Measurements from ENCODE around the gene PCSK4.
"Not testable (repeated sequence)": the region's sequence is repeated elsewhere in the genome, so short reads cannot be mapped to it uniquely, and the experiment has no call there.

The PCSK4 gene

DNA sequence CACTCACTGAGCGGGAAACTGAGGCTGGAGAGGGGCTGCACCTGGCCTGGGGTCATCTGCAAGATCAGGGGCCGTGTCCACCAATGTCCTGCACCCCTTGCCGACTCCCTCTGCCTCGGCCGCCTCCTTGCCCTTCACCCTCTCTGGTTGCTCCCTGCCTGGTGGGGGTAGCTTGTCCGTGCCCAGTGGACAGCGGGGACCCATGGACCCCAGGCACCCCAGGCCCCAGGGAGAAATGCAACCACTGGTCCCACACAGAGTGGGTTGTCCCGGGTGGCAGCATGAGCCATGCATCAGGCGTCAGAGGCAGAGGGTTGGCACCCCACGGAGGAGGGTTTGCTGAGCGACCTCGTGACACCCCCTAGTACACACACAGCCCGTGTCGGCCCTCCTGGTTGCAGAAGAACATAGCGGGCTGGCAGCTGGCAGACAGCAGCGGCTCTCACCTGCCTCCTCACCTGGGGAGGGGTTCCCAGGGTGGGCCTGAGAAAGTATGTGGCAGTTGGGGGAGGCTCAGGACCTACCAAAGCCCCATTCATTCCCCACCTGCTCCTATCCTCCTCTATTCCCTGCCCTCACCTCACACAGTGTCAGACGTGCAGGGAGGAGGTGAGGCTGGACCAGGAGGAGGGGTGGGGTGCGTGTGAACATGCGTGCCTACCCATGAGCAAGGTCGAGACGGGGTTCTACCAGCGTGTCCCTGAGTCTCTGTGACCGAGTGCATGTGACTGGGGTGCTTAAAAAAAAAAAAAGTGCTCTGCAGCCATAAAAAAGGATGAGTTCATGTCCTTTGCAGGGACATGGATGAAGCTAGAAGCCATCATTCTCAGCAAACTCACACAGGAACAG is 14.0 kb upstream of the PCSK4 start:
- no peak for DNase-seq

DNA sequence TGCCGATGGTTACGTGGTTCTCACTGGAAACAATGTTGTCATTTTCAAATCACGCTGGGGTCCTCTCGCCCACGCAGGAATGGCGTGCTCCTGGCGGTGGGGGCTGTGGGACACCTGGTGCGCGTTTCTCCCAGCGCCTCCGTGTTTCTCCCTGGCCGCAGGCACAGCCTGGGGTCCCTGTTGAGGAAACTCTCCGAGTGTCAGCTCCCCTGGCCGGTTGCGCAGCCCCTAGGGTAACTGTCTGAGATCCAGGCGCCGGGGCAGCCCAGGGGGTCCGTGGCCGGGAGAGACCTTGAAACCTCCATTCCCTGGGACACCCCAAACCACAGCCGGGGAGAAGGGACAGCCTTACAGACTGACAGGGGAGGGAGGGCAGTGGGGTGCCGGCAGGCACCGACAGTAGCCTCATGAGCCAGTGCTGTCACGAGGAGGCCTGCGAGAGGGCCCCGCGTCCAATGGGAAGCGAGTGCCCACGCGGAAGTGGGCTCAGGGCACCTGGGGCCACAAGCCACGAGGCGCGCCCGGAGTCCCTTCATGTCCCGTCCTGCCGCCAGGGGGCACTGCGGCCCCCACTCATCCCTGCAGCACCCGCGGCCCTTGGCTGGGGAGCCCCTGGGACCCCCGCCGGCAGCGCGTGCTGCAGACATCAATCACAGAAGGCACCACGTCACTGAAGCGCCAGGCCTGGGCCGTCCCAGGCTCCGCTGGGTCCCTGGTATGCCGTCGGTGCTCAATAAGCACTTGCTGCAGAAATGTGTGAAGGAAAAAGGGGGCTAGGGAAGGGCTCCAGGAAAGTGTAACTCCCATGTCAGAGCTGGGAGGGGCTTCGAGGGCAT is 13.2 kb upstream of the PCSK4 start:
- peak; percentile 67 for DNase-seq

DNA sequence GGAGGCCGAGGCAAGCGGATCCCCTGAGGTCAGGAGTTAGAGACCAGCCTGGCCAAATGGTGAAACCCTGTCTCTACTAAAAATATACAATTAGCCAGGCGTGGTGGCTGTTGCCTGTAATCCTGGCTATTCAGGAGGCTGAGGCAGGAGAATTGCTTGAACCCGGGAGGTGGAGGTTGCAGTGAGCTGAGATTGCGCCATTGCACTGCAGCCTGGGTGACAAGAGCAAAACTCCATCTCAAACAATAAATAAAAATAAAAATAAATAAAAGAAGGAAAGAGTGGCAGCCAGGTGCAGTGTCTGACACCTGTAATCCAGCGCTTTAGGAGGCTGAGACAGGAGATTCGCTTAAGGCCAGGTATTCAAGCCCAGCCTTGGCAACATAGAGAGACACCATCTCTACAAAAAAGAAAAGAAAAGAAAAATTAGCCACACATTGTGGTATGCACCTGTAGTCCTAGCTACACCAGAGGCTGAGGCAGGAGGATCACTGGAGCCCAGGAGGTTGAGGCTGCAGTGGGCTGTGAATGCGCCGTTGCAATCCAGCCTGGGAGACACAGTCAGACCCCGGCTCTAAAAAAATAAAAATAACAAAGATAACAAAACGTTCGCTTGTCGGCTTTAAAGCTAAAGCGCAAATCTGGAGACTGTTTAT is 12.4 kb upstream of the PCSK4 start:
- no peak for DNase-seq

DNA sequence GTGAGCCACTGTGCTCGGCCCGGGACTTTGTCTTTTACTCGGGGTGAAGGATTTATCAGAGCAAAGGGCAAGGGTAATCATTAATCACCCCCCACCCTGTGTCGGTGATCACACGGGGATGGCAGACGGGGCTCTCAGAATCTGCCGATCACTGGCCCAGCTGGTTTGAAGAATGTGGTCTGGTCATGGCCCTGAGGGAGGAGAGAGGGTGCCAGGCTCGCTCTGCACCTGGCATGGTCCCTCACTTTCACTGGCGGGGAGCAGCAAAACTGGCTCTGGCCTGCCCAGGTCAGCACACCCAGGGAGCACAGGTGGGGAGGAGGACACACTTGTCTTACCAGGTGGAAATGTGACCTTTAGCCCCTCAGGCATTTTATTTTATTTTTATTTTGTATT is 11.0 kb upstream of the PCSK4 start:
- no peak for DNase-seq

DNA sequence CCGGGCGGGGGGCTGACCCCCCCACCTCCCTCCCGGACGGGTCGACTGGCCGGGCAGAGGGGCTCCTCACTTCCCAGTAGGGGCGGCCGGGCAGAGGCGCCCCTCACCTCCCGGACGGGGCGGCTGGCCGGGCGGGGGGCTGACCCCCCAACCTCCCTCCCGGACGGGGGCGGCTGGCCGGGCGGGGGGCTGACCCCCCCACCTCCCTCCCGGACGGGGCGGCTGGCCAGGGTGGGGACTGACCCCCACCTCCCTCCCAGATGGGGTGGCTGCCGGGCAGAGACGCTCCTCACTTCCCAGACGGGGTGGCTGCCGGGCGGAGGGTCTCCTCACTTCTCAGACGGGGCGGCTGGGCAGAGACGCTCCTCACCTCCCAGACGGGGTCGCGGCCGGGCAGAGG is 9.1 kb upstream of the PCSK4 start:
- DNase-seq: not testable (repeated sequence)

DNA sequence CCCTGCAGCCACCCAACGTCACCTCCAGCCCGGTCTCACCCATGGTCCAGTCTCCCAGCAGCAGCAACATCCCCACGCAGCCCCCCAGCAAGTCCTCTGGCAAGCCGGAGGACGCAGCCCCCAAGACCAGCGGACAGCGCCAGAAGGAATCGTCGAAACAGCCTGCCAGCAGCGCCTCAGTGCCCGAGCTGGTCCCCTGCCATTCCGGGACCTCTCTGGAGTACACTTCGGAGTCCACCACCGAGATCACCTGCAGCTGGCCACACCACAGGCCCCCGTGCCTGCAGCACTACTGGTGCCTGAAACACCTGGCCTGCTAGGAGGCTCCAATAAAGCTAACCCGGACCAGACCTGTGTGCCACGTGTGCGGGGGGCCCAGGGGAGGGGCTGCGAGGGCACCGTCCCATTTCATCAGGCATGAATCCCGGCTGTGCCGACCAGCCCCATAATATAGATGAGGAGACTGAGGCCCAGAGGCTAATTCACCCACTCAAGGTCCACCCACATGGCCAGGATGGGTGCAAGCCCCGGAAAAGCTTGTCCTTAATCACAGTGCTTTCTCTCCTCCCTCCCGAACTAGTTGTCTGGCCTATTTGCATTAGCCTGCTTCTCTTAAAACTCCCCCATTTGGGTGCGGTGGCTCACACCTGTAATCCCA is 7.6 kb upstream of the PCSK4 start:
- no peak for DNase-seq

DNA sequence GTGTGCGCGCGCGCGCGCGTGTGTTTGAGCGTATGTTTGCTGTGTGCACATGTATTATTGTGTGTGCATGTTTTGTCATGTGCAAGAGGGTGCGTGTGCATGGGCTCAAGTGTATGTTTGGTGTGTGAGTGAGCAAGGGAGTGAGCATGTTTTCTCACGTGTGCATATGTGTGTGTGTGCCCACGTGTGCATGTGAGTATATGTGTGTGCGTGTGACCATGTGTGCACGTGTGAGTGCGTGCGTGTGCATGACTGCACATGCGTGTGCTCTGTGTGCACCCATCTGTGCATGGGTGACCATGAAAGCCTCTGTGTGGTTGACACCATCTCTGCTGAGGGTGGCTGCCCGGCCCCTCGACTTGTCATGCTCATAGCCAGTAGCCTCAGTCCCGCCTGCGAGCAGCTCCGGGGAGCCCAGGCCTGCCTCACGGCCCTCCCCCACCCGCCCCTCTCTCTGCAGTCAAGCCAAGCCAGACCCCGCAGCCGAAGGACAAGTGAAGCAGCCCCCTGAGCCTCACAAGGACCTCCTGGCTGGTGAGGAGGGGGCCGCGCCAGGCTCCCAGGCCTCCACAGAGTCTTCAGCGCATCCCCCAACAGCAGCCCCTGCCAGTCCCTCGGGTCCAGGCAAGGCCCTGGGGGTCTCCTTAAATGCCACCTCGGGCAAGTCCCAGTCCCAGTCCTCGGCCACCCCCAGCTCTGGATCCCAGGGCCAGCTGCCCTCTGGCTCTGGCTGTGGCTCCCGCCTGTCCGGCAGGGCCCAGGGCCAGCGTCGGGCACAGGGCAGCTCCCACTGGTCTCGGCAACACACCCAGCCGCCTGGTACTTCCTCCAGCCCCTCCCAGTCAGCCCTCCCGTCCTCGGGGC is 6.8 kb upstream of the PCSK4 start:
- DNase-seq: no peak

DNA sequence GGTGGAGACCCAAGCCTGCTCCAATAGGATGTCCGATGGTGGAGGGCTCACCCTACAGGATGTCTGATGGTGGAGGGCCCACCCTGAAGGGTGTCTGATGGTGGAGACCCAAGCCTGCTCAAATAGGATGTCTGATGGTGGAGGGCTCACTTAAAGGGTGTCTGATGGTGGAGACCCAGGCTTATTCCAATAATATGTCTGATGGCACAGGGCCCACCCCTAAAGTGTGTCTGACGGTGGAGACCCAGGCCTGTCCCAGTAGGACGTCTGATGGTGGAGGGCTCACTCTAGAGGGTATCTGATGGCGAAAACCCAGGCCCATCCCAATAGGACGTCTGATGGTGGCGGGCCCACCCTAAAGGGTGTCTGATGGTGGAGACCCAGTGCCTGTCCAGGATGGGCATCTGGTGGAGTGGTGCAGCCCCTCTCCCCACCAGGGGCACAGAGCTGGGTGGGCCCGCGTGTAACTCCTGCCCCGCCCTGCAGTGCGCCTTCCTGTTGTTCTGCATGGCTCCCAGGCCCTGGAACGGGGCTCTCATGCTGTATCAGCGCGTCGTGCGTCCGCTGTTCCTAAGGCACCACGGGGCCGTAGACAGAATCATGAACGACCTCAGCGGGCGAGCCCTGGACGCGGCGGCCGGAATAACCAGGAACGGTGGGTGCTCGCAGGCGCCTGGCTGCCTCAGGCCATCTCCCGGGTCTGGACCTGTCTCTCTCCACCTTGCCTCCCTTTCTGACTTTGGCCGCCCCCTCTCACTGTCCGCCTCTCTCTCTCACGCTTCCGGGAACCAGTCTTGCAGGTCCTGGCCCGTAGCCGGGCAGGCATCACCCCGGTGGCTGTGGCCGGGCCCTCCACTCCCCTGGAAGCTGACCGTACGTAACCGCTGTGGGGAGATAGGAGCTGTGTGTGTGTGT is 5.9 kb upstream of the PCSK4 start:
- no peak for DNase-seq

DNA sequence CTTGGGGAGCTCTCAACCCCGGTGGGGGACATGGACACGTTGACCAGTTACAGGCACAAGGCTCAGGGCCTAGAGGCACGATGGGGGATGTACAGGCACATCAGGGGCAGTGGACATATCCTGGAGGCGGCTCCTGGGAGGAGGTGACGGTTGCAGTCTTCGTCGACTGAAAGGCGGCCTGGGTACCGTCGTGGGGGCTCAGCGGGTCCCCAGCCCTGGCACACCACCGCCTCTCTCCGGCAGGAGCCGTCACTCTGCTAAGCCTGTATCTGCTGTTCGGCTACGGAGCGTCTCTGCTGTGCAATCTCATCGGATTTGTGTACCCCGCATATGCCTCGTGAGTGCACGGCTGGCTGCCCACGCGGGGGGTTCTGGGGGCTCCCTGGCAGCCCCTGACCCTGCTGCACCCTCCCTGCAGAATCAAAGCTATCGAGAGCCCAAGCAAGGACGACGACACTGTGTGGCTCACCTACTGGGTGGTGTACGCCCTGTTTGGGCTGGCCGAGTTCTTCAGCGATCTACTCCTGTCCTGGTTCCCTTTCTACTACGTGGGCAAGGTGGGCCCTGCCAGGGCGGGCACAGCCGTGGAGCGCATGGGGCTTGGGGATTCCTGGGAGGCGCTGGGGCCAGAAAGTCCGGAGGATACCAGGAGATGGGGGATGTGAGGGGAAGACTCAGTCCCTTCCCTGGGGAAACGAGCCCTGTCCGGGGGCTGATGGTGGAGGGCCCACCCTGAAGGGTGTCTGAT is 5.1 kb upstream of the PCSK4 start:
- DNase-seq: no peak

DNA sequence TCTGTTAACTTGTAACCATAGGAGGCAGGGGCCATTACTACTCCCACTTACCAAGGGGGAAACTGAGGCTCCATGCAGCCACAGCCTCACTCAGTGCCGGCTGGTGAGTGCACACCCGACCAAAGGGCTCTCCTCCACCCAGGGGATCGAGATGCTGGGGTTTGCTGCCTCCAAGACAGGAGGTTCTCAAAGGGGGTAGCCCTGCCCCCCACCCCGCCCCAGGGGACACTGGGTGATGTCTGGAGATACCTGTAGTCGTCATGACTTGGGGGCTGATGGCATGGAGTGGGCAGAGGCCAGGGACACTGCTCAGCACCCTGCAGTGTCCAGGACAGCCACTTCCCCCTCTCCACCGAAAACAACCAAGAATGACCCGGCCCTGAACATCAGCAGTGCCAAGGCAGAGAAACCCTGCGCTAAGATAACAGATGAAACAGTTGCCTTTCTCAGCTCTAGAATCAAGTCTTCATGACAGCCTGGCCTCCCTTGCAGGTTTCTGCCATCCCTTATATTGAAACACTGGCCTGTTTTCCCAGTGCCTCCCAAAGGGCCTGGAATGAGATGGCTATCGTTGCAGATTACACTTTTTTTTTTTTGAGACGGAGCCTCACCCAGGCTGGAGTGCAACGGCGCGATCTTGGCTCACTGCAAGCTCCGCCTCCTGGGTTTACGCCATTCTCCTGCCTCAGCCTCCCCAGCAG is 4.1 kb upstream of the PCSK4 start:
- no peak for DNase-seq

DNA sequence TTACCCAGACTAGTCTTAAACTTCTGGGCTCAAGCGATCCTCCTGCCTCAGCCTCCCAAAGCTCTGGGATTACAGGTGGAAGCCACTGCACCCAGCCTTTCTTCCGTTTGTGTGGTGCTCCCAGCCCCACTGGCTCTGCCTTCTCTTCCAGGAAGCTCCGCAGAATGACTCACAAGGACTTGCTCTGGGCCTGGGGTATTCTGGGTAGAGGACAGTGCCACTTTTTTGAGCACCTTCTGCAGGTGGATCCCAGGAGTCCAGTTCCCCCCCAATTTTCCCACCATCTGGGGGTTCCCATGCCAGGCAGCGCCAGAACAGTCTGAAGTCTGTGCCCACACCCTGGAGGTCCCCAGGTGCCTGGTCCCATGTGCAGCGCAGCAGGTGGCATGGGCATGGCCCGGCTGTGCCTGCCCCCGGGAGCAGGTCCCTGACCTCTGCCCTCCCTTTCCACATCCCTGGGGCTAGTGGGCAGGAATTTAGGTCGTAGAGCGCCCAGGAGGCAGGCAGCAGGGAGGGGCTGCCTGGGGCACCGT is 2.4 kb upstream of the PCSK4 start:
- no peak for DNase-seq

DNA sequence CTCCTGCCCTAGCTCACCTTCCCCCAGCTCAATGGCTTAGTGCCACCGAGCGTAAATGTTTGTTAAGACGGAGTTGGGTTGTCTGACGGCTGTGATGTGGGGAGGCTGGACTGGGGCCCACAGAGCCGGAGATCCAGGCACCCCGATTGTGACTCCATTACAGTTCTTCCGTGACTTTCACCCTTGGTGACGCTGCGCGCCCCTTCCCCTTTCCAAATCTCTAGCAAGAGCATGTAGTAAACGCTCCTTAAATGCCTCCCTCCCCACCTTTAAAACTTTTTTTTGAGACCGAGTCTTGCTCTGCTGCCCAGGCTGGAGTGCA is 1.7 kb upstream of the PCSK4 start:
- no peak for DNase-seq

DNA sequence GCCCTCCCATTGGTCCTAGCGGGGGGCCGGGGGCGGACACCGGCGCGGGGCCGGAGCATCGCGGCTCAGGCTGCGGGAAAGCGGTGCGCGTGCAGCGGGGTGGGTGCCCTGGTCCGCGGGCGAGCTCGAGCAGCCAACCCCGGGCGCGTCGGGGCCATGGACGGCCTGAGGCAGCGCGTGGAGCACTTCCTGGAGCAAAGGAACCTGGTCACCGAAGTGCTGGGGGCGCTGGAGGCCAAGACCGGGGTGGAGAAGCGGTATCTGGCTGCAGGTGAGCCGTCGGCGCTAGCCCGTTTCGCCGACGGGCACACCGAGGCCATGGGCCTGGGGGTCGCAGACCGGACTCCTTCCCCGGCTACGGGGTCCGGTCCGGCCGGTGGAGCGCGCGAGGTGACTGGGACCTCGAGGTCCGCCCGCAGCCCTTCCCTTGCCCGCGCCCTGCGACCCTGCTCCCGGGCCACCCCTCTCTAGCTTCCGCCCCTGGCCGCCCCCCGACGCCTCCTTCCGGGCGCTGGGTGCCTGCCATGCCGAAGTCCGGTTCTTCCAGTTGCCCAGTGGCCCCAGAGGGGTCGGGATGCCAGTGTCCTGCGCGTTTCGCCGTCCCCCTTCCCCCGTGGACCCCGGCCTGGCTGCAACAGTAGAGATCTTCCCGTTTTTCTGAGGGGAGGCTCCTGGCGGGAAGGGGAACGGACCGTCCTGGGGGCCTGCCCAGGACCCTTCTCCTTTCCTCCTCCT is 1.1 kb upstream of the PCSK4 start, which contains the start of gene REEP6:
Gene REEP6, plus strand, starts transcription at position 68 of the 735 bp plus-strand sequence. Its CDS starts 89 bp downstream, at position 157.
- no peak for DNase-seq

DNA sequence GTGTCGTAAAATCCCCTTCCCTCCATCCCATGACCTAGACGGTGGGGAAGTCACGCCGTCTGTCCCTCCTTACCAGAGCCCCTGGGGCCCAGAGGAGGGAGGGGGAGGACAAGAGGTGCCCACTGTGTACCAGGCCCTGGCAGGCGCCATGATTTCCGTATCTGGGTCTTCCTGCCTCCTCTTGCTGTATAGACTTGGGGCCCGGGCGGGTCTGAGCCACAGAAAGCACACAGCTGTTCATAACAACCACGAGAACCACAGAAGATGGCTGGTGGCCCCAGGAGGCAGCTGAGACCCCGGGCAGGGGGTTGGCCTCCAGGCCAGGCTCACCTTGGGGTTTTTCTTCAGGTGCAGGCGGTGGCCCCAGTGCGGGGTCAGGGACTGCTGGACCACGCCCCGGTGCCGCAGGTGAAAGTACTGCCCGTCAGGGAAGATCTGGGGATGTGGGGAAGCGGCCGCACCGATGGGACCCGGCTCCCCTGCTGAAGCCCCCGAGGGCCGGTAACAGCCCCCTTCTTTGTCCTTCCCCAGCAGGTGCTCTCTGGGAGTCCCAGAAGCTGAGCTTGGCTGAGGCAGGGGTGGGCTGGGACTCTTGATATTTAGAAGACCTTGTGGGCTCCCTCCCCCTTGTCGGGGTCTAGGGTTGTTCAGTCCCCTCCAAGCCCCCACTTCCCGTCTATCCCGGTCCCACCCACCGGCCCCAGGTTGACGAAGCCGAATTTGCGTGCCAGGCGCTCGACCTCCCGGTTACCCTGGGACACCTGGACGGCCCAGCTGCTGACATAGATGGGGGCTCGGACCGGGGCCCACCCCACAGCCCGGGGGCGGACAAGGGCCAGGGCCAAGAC is 463 bp downstream of the PCSK4 start:
- DNase-seq: no peak

DNA sequence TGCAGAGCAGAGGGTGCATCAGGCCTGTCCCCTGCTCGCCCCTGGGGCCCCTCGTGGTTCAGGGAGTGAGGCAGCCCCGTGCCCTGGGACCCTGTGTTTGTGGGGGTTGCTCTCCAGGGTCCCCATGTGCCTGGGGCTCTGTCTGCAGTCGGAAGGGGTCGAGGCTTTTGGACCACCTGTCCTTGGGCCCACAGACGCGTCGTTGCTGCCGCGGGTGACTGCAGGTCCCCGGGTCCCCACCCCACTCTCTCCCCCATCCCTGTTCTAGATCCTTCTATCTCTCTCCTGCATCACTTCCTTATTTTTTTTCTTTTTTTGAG is 1.9 kb downstream of the PCSK4 start:
- no peak for DNase-seq

DNA sequence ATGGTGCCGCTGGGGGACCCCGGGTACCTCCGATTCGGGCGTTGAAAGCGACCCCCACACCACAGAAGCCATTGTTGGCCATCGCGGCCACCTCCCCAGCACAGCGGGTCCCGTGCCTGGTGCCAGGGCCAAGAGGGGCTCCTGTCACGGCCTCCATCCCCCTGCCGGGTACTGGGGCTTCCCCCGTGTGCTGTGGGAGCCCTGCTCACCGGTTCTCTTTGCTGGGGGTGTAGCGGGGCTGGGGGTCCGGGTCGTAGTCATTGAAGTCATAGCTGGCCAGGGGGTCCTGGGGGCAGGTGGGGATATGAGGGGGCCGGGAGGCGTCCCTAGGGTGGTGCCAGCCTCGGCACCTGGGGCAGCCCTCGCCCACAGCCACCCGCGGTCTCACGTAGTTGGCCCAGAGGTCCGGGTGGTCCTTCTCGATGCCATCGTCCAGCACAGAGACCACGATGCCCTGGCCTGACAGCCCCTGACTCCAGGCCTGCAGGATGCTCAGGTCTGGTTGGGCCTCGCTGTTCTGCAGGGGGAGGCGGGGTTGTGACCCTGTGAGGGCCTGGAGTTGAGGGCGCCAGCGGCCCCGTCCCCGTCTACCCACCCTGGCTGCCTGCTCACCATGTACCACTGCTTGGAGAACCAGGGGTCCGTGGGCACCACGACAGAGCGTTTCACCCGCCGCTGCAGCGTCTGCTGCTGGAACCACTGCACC is 2.4 kb downstream of the PCSK4 start:
- DNase-seq: no peak
